IPS-20b (cell line): ENCODE results near the gene RPS5.
"Not testable (repeated sequence)": the region's sequence is repeated elsewhere in the genome, so short reads cannot be mapped to it uniquely, and the experiment has no call there.

Experiments used
- H3K27ac ChIP-seq: one replicate; pipeline ENCODE4 v1.5.1; 2013; ENCODE audit warnings: low read length
- H3K27me3 ChIP-seq: 2 replicates; pipeline ENCODE4 v1.6.1; 2013; ENCODE audit warnings: mild to moderate bottlenecking, low read length, inconsistent platforms; ENCODE audit not compliant: insufficient read depth
- H3K36me3 ChIP-seq: 2 replicates; pipeline ENCODE4 v1.6.1; 2013; ENCODE audit warnings: low read depth, mild to moderate bottlenecking, inconsistent platforms, low read length, moderate library complexity; ENCODE audit not compliant: insufficient read depth
- H3K4me1 ChIP-seq: 2 replicates; pipeline ENCODE4 v1.6.1; 2013; ENCODE audit warnings: mild to moderate bottlenecking, control low read depth, inconsistent platforms, low read length, moderate library complexity; ENCODE audit not compliant: insufficient read depth
- H3K4me3 ChIP-seq: 2 replicates; pipeline ENCODE4 v1.5.1; 2013; ENCODE audit warnings: mild to moderate bottlenecking, low read length, inconsistent platforms
- H3K9ac ChIP-seq: 2 replicates; pipeline ENCODE4 v1.6.1; 2013; ENCODE audit warnings: low read depth, mild to moderate bottlenecking, inconsistent platforms, low read length, moderate library complexity
- H3K9me3 ChIP-seq: 2 replicates; pipeline ENCODE4 v1.6.1; 2013; ENCODE audit warnings: mild to moderate bottlenecking, low read depth, low read length, inconsistent platforms; ENCODE audit not compliant: insufficient read depth

RPS5 gene

DNA sequence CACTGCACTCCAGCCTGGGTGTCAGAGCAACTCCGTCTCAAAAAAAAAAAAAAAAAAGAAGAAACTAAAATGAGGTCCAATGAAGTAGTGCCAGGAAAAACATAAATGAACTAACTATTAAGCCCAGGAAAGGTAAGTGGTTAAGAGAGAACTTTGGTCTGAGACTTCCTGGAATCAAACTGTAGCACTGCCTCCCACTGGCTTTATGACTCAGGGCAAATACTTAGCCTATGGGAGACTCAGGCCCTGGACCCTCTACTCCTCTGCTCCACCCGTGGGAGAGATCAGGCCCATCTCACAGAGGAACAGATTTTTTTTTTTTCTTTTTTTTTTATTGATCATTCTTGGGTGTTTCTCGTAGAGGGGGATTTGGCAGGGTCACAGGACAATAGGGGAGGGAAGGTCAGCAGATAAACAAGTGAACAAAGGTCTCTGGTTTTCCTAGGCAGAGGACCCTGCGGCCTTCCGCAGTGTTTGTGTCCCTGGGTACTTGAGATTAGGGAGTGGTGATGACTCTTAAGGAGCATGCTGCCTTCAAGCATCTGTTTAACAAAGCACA lies 16.9 kb downstream of the RPS5 start:
- H3K4me3 ChIP-seq, H3K36me3 ChIP-seq, H3K4me1 ChIP-seq, H3K9me3 ChIP-seq, H3K27ac ChIP-seq, H3K9ac ChIP-seq: not testable (repeated sequence)
- H3K27me3 ChIP-seq, result peaks cover 14% of the 10 kb centered on the region

DNA sequence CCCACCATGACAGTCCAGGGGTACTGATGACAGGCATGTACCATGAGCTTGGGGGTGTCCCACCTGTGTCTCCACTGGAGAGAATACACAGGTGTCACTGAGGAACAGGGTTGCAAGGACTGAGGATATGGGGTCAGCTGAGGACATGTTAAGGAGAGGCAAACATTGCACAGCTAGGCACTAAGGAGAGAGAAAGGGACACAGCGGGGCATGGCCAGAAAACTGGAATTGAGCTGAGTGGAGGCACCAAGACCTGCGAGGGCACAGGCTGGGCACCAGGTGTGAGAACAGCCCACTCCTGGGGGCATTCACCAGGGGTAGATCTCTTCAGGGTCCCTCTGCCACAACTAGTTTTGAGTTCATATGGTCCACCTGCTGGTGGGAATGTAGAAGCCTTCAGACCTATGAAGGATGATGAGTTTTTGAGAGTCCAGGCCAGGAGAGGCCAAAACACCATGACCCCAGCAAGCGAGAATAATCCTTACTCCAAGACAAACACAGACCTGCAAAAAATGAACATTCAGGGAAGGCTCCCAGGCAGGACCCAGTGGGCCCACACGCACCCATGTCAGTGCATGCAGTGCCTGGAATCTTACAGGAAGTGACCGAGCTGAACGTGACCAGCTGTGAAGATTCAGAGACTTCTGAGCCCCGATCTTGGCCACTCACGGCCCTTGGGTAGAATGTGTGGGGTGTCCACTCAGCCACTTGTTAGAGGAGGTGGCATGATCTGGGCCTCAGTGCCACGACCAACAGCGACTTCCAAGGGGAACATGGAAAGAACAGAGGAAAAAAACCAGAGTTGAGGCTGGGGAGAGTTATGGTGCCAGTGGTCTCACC lies 20.0 kb downstream of the RPS5 start:
- no peaks in the 10 kb centered on the region for H3K36me3 ChIP-seq
- peaks cover 6% of the 10 kb centered on the region; the same call in 1 of the 2 replicates for H3K4me1 ChIP-seq
- no peak overlapping the region for H3K27ac ChIP-seq
- H3K27me3 ChIP-seq, result peaks cover 21% of the 10 kb centered on the region
- no peaks in the 10 kb centered on the region for H3K9me3 ChIP-seq
- peak overlapping the region; percentile 95; the same call in 1 of the 2 replicates for H3K9ac ChIP-seq
- peak overlapping the region; percentile 95 for H3K4me3 ChIP-seq

DNA sequence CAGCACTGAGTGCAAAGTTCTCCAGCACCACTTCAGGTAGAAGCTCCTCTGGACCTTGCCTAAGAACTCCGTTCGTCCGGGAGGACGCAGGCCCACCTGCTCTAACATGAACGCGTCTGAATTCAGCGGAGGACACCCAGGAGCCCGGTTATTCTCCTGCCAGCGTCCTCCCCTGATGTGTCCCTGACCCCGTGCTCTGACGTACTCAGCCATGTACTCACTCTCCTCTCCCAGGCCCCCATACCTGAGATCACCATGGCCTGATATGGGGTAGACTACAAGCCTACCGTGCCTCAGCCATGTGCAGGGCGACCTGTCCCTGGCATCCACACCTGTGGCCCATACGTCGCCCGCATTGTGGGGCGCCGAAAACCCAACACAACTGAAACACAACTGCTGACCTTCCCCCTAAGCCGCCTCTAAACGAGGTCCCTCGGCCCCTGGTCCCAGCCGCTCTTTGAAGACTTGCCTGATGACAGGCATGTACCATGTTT lies 20.6 kb downstream of the RPS5 start:
- peaks cover 21% of the 10 kb centered on the region for H3K27me3 ChIP-seq
- no peaks in the 10 kb centered on the region for H3K36me3 ChIP-seq
- no peaks in the 10 kb centered on the region for H3K9me3 ChIP-seq
- H3K4me3 ChIP-seq, result peak overlapping the region; percentile 95
- peaks cover 6% of the 10 kb centered on the region; the same call in 1 of the 2 replicates for H3K4me1 ChIP-seq
- H3K9ac ChIP-seq, result peak overlapping the region; percentile 95
- peak overlapping the region; percentile 49 for H3K27ac ChIP-seq

DNA sequence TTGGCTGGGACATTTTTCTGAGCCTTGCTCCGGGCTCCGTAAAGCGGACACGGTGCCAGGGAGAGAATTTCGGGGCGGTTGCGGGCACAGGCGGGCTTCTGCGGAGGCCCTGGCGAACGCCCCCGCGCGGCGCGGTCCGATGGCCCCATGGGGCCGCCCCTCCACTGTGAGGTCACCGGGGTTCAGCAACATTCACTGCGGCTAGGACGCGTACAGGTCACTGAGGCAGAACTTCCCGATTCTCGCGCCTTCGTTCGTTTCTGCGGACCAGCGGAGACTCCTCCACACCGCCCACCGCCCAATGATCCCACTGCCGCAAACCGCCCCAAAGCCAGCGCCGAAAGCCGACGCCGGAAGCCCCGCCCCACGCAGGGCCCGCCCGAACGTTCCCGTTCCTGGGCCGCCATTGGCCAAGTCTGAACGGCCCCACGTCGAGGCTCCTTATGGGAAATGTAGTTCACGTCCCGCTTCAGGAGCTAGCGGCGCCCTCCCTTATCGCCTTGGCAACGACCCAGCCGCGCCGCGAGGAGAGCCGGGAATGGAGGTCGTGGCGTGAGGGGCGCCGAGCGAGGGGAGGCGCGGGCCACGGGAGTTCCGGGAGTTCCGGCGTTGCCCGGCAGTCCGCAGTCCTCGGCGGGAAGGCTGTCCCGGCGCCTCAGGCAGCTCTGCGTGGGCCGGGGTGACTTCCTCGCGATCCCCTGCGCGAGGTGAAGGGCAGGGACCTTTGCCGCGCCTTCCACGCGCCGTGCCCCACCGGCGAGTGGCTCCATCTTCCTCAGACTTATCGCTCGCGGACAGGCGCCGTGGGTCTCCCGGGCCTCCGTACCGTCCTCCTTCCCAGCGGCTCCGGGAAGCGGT lies 21.3 kb downstream of the RPS5 start, which contains the start of gene ZNF584:
ZNF584 (plus strand) TSS at position 498 of the 858 bp plus-strand sequence. CDS start 499 bp downstream, outside the sequence.
- peaks cover 6% of the 10 kb centered on the region; the same call in 1 of the 2 replicates for H3K4me1 ChIP-seq
- H3K36me3 ChIP-seq, result no peaks in the 10 kb centered on the region
- H3K4me3 ChIP-seq, result peak within 1 kb of the TSS; percentile 95
- peaks cover 21% of the 10 kb centered on the region for H3K27me3 ChIP-seq
- H3K27ac ChIP-seq, result peak within 1 kb of the TSS; percentile 49
- no peaks in the 10 kb centered on the region for H3K9me3 ChIP-seq
- H3K9ac ChIP-seq, result peak within 1 kb of the TSS; percentile 95

DNA sequence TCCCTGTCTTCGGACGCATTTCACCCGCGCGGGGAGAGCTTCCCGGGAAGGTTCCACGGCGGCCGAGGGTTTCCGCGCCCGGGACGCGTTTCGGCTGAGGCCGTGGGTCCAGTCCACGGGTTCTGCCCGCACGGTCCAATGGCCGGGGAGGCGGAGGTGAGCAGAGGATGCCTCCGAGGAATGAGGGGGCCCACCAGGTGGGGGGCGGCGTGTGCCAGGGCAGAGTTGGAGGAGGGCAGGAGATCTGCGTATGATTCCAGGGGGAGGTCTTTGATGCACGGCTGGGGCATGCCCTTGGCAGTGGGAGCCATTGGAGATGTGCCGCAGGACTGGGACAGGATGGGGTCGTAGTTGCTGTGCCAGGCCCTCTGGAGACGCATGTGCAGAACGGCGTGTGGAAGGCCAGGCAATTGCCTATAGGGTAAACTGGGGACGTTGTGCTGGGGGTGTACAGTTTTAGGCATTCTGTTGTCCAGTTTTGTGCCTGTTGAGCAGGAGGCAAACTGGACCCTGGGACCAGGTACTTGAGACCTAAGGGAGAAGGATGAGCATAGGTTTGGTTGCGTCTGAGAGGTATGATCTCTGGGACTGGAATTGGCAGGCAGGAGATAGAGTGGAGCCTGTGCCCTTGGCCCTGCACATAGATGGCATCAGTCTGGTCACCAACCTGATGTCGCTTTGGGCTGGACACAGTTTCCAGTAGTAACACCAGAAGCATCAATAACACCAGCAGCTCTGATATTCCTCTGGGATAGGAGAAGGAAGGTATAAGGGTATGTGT lies 22.1 kb downstream of the RPS5 start:
- Histone ChIP-seq H3K9ac (peak overlapping the region; percentile 95; the same call in 1 of the 2 replicates), H3K27ac (no peak overlapping the region), H3K4me3 (peak overlapping the region; percentile 95), H3K9me3 (no peaks in the 10 kb centered on the region), H3K4me1 (peaks cover 6% of the 10 kb centered on the region; the same call in 1 of the 2 replicates), H3K36me3 (no peaks in the 10 kb centered on the region), H3K27me3 (peaks cover 21% of the 10 kb centered on the region)

DNA sequence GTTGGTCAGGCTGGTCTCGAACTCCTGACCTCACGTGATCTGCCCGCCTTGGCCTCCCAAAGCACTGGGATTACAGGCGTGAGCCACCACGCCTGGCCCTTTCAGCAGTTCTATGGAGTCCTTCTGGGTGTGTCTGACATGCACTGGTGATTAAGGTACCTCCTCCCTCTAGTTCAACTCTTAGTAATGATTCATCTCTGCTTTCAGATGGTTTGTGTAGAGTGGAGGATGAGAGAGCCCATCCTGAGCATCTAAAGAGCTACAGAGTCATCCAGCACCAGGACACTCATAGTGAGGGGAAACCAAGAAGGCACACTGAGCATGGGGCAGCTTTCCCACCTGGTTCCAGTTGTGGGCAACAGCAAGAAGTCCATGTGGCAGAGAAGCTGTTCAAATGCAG lies 29.5 kb downstream of the RPS5 start:
- Histone ChIP-seq H3K9me3 (no peaks in the 10 kb centered on the region), H3K9ac (no peak overlapping the region), H3K36me3 (peaks cover 15% of the 10 kb centered on the region), H3K27ac (no peak overlapping the region), H3K4me1 (no peaks in the 10 kb centered on the region), H3K27me3 (no peaks in the 10 kb centered on the region), H3K4me3 (no peak overlapping the region)

DNA sequence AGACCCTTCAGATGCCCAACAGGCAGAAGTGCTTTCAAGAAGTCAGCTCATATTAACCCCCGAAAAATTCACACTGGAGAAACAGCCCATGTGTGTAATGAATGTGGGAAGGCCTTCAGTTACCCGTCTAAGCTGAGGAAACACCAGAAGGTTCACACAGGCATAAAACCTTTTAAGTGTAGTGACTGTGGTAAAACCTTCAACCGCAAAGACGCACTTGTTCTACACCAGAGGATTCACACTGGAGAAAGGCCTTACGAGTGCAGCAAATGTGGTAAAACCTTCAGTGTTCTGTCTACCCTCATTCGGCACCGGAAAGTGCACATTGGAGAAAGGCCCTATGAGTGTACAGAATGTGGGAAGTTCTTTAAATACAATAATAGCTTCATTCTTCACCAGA lies 30.0 kb downstream of the RPS5 start:
- H3K27me3 ChIP-seq, result no peaks in the 10 kb centered on the region
- H3K27ac ChIP-seq, result no peak overlapping the region
- H3K4me3 ChIP-seq, result no peak overlapping the region
- H3K9me3 ChIP-seq, result no peaks in the 10 kb centered on the region
- peaks cover 15% of the 10 kb centered on the region for H3K36me3 ChIP-seq
- H3K9ac ChIP-seq, result no peak overlapping the region
- H3K4me1 ChIP-seq, result no peaks in the 10 kb centered on the region

DNA sequence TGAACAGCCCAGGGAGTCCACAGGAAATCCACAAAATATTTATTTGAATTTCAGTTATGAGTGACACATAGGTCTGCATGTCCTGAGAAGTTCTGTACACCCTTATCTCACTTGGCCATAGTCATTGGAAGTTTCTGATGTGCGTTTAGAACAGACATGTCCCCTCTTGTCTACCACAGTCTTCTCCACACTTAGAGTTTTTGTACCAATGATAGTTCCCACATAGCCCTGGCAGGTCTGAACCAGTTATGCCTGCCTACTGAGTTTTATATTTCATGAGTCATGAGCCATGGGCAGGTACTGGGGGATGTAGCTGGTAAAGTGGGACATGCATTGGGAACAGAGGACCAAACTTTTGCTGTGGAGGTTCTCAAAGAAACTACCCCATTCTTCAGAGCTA lies 41.5 kb downstream of the RPS5 start:
- Histone ChIP-seq H3K4me1 (no peaks in the 10 kb centered on the region), H3K9me3 (peaks cover 56% of the 10 kb centered on the region), H3K9ac (no peak overlapping the region), H3K27ac (no peak overlapping the region), H3K36me3 (peaks cover 10% of the 10 kb centered on the region), H3K4me3 (no peak overlapping the region), H3K27me3 (no peaks in the 10 kb centered on the region)

DNA sequence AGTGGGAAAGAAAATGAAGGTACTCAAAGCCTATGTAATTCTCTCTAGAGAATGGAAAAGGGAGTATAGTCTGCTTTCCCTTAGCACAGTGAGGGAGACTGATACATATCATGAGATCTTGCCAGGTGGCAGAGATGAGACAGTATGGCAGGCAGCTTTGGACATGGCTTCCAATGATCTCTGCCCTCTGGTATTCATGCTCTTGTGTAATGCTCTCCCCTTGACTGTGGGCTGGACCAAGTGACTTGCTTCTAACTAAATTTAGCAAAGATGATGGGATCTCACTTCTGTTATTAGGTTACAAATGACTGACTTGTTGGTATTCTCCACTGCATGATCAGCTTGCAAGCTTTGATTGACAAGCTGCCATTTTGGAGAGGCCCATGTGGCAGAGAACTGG lies 42.7 kb downstream of the RPS5 start:
- Histone ChIP-seq H3K9me3 (peaks cover 68% of the 10 kb centered on the region), H3K27me3 (no peaks in the 10 kb centered on the region)

DNA sequence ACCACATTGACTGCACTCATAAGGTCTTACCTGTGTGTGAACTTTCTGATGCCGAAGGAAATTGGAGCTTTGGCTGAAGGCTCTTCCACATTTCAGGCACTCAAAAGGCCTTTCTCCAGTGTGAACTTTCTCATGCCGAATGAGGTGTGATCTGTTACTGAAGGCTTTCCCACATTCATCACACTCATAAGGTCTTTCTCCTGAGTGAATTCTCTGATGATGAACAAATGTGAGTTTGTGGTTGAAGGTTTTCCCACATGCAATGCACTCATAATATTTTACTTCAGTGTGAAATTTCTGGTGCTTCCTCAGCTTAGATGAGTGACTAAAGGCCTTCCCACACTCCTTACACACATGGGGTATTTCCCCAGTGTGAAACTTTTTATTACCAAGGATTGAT lies 47.1 kb downstream of the RPS5 start:
- H3K27me3 ChIP-seq, result no peaks in the 10 kb centered on the region
- no peak overlapping the region for H3K27ac ChIP-seq
- no peaks in the 10 kb centered on the region for H3K4me1 ChIP-seq
- H3K9ac ChIP-seq, result no peak overlapping the region
- peaks cover 39% of the 10 kb centered on the region for H3K36me3 ChIP-seq
- no peak overlapping the region for H3K4me3 ChIP-seq
- peaks cover 77% of the 10 kb centered on the region for H3K9me3 ChIP-seq

More for the DNA sequence above, 42.7 kb downstream of the RPS5 start:
- Histone ChIP-seq H3K9ac (no peak overlapping the region), H3K36me3 (peaks cover 22% of the 10 kb centered on the region), H3K27ac (no peak overlapping the region), H3K4me1 (no peaks in the 10 kb centered on the region), H3K4me3 (no peak overlapping the region; the same call in 1 of the 2 replicates)
